Measurements from ENCODE around the gene DNAH10. TPM values are rescaled to one million over a fixed set of nuclear protein-coding genes. Genes with fewer than 3 reads are reported as not detected.

Gene DNAH10
- total and polyA plus RNA-seq, 10 of the 15 experiments (the other 5 are each of a cell fraction or from before 2014, with no cell fraction given), result 0.01 to 0.32 (median 0.06) TPM

DNA sequence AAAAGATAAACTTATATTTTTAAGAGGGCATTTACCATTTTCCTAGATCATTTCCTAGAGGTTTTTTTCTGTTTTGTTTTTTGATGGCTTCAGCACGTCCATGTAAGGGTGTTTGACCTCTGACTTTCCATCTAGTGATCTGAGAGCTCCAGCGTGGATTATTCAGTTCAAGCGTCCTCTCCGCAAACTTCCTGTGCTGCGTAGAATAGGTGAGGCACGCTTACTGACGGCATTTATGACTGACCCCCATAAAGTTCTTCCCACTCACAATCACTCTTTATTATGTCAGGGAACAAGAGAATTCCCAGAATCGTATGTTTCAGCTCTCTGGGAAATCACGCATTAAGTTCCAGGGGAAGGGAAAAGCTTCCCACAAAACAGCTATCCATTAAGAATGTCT is 194.1 kb downstream of the DNAH10 start:
- Histone ChIP-seq H3K27ac (ENCODE audit: control insufficient read depth, insufficient read depth) (no peak overlapping the region), H3K9me3 (replicated peaks; ENCODE audit: control insufficient read depth, insufficient read depth, low read length) (no peaks in the 10 kb centered on the region), H3K4me3 (no peak overlapping the region), H3K79me2 (ENCODE audit: control insufficient read depth, insufficient read depth, low read length) (no peaks in the 10 kb centered on the region), H3K4me1 (ENCODE audit: control insufficient read depth, insufficient read depth, low read length) (no peaks in the 10 kb centered on the region), H3K9ac (ENCODE audit: control insufficient read depth, insufficient read depth, low read length) (no peak overlapping the region), H4K20me1 (ENCODE audit: control insufficient read depth, insufficient read depth) (no peaks in the 10 kb centered on the region), H3K4me2 (ENCODE audit: control insufficient read depth, insufficient read depth) (no peak overlapping the region), H3K36me3 (ENCODE audit: control insufficient read depth in 2 of 2, insufficient read depth in 2 of 2, low read length in 1 of 2) (no peaks in the 10 kb centered on the region), H3K27me3 (replicated peaks in 1 of 2; ENCODE audit: control insufficient read depth in 2 of 2, insufficient read depth in 2 of 2, low read length in 1 of 2) (no peaks in the 10 kb centered on the region), H2AFZ (ENCODE audit: control insufficient read depth, low read depth, low read length) (no peak overlapping the region)
- ChIA-PET CTCF (interaction anchor here (1.0 kb wide), 1 partner anchor 27 kb away, joined by 3 read pairs; no protein-coding TSS in a partner anchor), SMC1A (ENCODE audit: uncharacterized antibody, unreplicated experiment) (interaction anchor here (1.4 to 1.5 kb wide), 2 partner anchors 9 to 38 kb away, joined by 3 to 4 read pairs; no protein-coding TSS in a partner anchor), RAD21 (ENCODE audit: unreplicated experiment) (no interaction called here), POLR2A (interaction anchor here (0.6 kb wide), 1 partner anchor 628 kb away, joined by 4 read pairs; no protein-coding TSS in a partner anchor)
- DNase-seq (ENCODE audit: low read depth, low spot score) (no peak), FAIRE-seq (no peak), ATAC-seq (no peak)
- TF ChIP-seq, protein P1, sequence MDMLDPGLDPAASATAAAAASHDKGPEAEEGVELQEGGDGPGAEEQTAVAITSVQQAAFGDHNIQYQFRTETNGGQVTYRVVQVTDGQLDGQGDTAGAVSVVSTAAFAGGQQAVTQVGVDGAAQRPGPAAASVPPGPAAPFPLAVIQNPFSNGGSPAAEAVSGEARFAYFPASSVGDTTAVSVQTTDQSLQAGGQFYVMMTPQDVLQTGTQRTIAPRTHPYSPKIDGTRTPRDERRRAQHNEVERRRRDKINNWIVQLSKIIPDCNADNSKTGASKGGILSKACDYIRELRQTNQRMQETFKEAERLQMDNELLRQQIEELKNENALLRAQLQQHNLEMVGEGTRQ (IDR thresholded peaks at IDR 0.05; ENCODE audit: borderline replicate concordance, low read depth, low read length), result no peak
- TF ChIP-seq GABPA (IDR thresholded peaks at IDR 0.05; ENCODE audit: low read depth) (no peak), ZNF207 (IDR thresholded peaks at IDR 0.05; ENCODE audit: borderline replicate concordance) (no peak), TCF7 (IDR thresholded peaks at IDR 0.05; ENCODE audit: borderline replicate concordance) (no peak), RELA (IDR thresholded peaks at IDR 0.05; ENCODE audit: borderline replicate concordance, partially characterized antibody) (no peak)
- BruUV-seq (replicated peaks), result no TSS peak
- WGBS (ENCODE audit: insufficient coverage, insufficient replicate concordance, low lambda C conversion rate, missing lambda C conversion rate), result 84% methylated on average over 9 of the region's 9 CpGs
- in situ Hi-C loops (cut with MboI) (no loop called here), intact Hi-C loops (cut with micrococcal nuclease; ENCODE audit: unreplicated experiment) (no loop called here)

DNA sequence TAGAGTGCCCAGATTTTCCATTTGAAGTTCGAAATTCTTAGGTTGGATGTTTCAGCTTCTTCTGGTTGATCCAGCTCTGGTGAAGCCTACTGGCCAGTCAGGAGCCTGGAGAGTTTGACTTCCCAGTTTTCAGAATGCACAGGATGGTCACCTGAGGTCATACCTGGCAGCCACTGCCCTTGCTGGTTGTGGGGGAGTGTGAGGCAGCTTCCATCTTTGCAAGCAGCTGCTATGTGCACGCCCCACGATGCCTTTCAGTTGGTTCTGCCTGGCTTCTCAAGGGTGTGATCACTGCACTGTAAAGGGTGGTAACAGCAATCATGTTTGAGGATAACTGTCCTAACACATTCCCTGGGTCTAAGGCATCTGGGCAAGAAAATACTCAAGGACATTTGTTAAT is 195.1 kb downstream of the DNAH10 start:
- CTCF ChIA-PET, result no interaction called here
- H3K4me2 ChIP-seq (ENCODE audit: control insufficient read depth, insufficient read depth), result no peak overlapping the region
- BruUV-seq (replicated peaks), result no TSS peak
- SMC1A ChIA-PET (ENCODE audit: uncharacterized antibody, unreplicated experiment), result interaction anchor here (1.5 to 1.9 kb wide), 2 partner anchors 8 to 13 kb away, joined by 4 to 5 read pairs; no protein-coding TSS in a partner anchor
- FAIRE-seq (no peak), DNase-seq (ENCODE audit: low read depth, low spot score) (no peak), ATAC-seq (no peak)
- H3K27me3 ChIP-seq (replicated peaks in 1 of 2; ENCODE audit: control insufficient read depth in 2 of 2, insufficient read depth in 2 of 2, low read length in 1 of 2), result no peaks in the 10 kb centered on the region
- H3K79me2 ChIP-seq (ENCODE audit: control insufficient read depth, insufficient read depth, low read length), result no peaks in the 10 kb centered on the region
- H3K4me1 ChIP-seq (ENCODE audit: control insufficient read depth, insufficient read depth, low read length), result no peaks in the 10 kb centered on the region
- H4K20me1 ChIP-seq (ENCODE audit: control insufficient read depth, insufficient read depth), result no peaks in the 10 kb centered on the region
- no peaks in the 10 kb centered on the region for H3K9me3 ChIP-seq (replicated peaks; ENCODE audit: control insufficient read depth, insufficient read depth, low read length)
- H3K9ac ChIP-seq (ENCODE audit: control insufficient read depth, insufficient read depth, low read length), result no peak overlapping the region
- 50% methylated on average over 3 of the region's 3 CpGs for WGBS (ENCODE audit: insufficient coverage, insufficient replicate concordance, low lambda C conversion rate, missing lambda C conversion rate)
- RAD21 ChIA-PET (ENCODE audit: unreplicated experiment), result no interaction called here
- no peak overlapping the region for H3K27ac ChIP-seq (ENCODE audit: control insufficient read depth, insufficient read depth)
- H3K4me3 ChIP-seq, result no peak overlapping the region
- POLR2A ChIA-PET, result interaction anchor here (0.6 kb wide), 2 partner anchors 20 to 36 kb away, joined by 4 to 6 read pairs; no protein-coding TSS in a partner anchor
- H2AFZ ChIP-seq (ENCODE audit: control insufficient read depth, low read depth, low read length), result no peak overlapping the region
- H3K36me3 ChIP-seq (ENCODE audit: control insufficient read depth in 2 of 2, insufficient read depth in 2 of 2, low read length in 1 of 2), result no peaks in the 10 kb centered on the region
- in situ Hi-C loops (cut with MboI) (no loop called here), intact Hi-C loops (cut with micrococcal nuclease; ENCODE audit: unreplicated experiment) (no loop called here)
- TF ChIP-seq LARP7 (IDR thresholded peaks at IDR 0.05) (no peak), FOXM1 (IDR thresholded peaks at IDR 0.05; ENCODE audit: low read depth, low read length) (no peak), NR2F1 (conservative IDR thresholded peaks at IDR 0.05) (no peak), RFX5 (IDR thresholded peaks at IDR 0.05; ENCODE audit: low read depth, low read length) (no peak), POLR2AphosphoS2 (IDR thresholded peaks at IDR 0.05; ENCODE audit: low read depth, low read length) (no peak), SMC3 (IDR thresholded peaks at IDR 0.05; ENCODE audit: borderline replicate concordance, low read length) (no peak)
- TF ChIP-seq, protein P2, sequence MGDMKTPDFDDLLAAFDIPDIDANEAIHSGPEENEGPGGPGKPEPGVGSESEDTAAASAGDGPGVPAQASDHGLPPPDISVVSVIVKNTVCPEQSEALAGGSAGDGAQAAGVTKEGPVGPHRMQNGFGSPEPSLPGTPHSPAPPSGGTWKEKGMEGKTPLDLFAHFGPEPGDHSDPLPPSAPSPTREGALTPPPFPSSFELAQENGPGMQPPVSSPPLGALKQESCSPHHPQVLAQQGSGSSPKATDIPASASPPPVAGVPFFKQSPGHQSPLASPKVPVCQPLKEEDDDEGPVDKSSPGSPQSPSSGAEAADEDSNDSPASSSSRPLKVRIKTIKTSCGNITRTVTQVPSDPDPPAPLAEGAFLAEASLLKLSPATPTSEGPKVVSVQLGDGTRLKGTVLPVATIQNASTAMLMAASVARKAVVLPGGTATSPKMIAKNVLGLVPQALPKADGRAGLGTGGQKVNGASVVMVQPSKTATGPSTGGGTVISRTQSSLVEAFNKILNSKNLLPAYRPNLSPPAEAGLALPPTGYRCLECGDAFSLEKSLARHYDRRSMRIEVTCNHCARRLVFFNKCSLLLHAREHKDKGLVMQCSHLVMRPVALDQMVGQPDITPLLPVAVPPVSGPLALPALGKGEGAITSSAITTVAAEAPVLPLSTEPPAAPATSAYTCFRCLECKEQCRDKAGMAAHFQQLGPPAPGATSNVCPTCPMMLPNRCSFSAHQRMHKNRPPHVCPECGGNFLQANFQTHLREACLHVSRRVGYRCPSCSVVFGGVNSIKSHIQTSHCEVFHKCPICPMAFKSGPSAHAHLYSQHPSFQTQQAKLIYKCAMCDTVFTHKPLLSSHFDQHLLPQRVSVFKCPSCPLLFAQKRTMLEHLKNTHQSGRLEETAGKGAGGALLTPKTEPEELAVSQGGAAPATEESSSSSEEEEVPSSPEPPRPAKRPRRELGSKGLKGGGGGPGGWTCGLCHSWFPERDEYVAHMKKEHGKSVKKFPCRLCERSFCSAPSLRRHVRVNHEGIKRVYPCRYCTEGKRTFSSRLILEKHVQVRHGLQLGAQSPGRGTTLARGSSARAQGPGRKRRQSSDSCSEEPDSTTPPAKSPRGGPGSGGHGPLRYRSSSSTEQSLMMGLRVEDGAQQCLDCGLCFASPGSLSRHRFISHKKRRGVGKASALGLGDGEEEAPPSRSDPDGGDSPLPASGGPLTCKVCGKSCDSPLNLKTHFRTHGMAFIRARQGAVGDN (IDR thresholded peaks at IDR 0.05), result no peak
- TF ChIP-seq, protein P1 (IDR thresholded peaks at IDR 0.05; ENCODE audit: borderline replicate concordance, low read depth, low read length), result no peak
